ENCODE measurements around the gene SLC10A1. TPM values are rescaled to one million over a fixed set of nuclear protein-coding genes. Genes with fewer than 3 reads are reported as not detected.

SLC10A1 gene
- total and polyA plus RNA-seq, 2 experiments from 2014 or later = not detected

DNA sequence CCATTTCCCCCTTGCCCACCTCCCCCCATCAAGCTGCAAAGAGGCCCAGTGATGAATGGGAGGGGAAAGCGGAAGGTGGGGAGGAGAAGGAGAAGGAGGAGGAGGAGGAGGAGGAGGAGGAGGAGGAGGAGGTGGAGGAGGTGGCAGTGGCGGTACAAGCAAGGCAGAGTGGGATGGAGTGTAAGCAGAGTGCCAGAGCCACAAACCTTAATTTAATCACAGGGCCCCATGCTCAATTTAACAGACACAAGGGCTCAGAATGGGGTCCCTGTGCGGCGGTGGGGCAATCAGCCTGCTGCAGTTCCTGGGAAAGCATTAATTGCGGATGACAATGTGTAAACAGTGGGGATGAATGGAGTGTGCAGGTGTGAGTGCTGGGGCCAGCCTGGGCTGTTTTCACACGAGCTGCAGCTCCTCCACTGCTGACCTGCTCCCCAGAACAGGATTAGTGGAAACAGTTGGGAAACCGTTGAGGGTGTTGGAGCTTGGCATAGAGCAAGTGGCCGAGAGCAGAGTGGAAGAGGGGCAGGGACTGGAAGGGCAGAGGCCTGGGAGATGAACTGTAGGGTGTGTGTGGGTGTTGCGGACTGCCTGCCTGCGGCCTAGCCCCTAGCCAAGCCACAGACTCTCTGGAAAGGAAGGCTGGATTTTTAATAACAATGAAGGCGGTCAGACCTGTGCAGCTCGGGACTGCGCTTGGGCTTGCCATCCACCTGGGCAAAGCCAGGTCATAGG, 45.8 kb upstream of the SLC10A1 start:
- Histone ChIP-seq H3K4me2 (ENCODE audit: unreplicated experiment) (no peak overlapping the region), H3K27me3 (replicated peaks; ENCODE audit: insufficient read depth) (peaks cover 23% of the 10 kb centered on the region), H3K4me1 (ENCODE audit: insufficient read depth) (no peaks in the 10 kb centered on the region), H3K36me3 (ENCODE audit: low read depth) (no peaks in the 10 kb centered on the region), H3K9ac (no peak overlapping the region), H4K20me1 (ENCODE audit: insufficient read depth) (no peaks in the 10 kb centered on the region), H3K9me3 (ENCODE audit: low read depth) (no peaks in the 10 kb centered on the region), H3K4me3 (no peak overlapping the region), H3F3A (ENCODE audit: insufficient read depth) (no peaks in the 10 kb centered on the region), H3K27ac (no peak overlapping the region), H2AFZ (no peak overlapping the region), H3K79me2 (ENCODE audit: insufficient read depth) (no peaks in the 10 kb centered on the region), H3K9me2 (ENCODE audit: insufficient read depth) (no peaks in the 10 kb centered on the region)
- no peak for TF ChIP-seq EZH2phosphoT487 (IDR thresholded peaks at IDR 0.05; ENCODE audit: insufficient read depth, low read depth)
- TF ChIP-seq EZH2 (IDR thresholded peaks at IDR 0.05; ENCODE audit: insufficient read depth, poor library complexity, severe bottlenecking) = no peak
- in situ Hi-C loops (cut with MboI) = no loop called here
- WGBS, 2 experiments (ENCODE audit: low coverage in 1 of 2, low lambda C conversion rate in 2 of 2, missing lambda C conversion rate in 2 of 2) = 38 to 42% methylated on average over 12 to 13 of the region's 13 CpGs
- no peak for DNase-seq

DNA sequence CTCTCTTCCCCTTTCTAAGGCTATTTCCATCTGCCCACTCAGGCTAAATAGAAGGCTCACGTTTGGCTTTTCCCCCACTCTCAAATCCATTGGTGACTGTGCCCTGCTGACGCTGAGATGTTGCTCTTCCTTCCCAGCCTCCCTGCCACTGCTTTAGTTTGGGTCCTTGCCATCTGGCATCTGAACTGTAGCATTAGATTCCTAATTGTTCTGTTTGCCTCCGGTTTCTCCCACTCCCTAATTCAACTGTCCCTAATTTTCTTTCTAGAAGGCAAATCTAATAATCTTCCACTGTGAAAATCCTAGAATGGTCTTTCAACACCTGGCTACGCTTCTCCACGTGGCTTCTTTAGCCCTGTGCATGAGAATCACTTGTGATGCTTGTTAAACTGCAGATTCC, 44.6 kb upstream of the SLC10A1 start:
- in situ Hi-C loops (cut with MboI) = no loop called here
- no peak for DNase-seq
- TF ChIP-seq EZH2phosphoT487 (IDR thresholded peaks at IDR 0.05; ENCODE audit: insufficient read depth, low read depth) = no peak
- Histone ChIP-seq H3F3A (ENCODE audit: insufficient read depth) (no peaks in the 10 kb centered on the region), H3K27me3 (replicated peaks; ENCODE audit: insufficient read depth) (peaks cover 20% of the 10 kb centered on the region), H3K9me2 (ENCODE audit: insufficient read depth) (no peaks in the 10 kb centered on the region), H3K4me3 (no peak overlapping the region), H3K9ac (no peak overlapping the region), H3K4me2 (ENCODE audit: unreplicated experiment) (no peak overlapping the region), H4K20me1 (ENCODE audit: insufficient read depth) (no peaks in the 10 kb centered on the region), H3K79me2 (ENCODE audit: insufficient read depth) (no peaks in the 10 kb centered on the region), H2AFZ (no peak overlapping the region), H3K27ac (no peak overlapping the region), H3K36me3 (ENCODE audit: low read depth) (no peaks in the 10 kb centered on the region), H3K9me3 (ENCODE audit: low read depth) (no peaks in the 10 kb centered on the region), H3K4me1 (ENCODE audit: insufficient read depth) (no peaks in the 10 kb centered on the region)
- WGBS, 2 experiments (ENCODE audit: low coverage in 1 of 2, low lambda C conversion rate in 2 of 2, missing lambda C conversion rate in 2 of 2) = 2 to 4% methylated on average over 5 of the region's 5 CpGs

DNA sequence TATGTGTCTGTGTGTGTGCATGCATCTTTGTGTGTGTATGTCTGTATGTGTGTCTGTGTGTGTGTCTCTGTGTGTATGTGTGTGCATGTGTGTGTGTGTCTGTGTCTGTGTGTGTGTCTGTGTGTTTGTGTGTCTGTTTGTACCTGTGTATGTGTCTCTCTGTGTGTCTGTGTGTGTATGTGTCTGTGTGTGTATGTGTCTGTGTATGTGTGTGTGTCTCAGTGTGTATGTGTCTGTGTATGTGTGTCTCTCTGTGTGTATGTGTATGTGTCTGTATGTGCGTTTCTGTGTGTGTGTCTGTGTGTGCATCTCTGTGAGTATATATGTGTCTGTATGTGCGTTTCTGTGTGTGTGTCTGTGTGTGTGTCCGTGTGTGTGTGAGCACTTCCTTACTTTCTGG, 42.6 kb upstream of the SLC10A1 start:
- 37 to 53% methylated on average over 3 of the region's 3 CpGs for WGBS, 2 experiments (ENCODE audit: low coverage in 1 of 2, low lambda C conversion rate in 2 of 2, missing lambda C conversion rate in 2 of 2)
- H3K27ac ChIP-seq = no peak overlapping the region
- in situ Hi-C loops (cut with MboI) = no loop called here

DNA sequence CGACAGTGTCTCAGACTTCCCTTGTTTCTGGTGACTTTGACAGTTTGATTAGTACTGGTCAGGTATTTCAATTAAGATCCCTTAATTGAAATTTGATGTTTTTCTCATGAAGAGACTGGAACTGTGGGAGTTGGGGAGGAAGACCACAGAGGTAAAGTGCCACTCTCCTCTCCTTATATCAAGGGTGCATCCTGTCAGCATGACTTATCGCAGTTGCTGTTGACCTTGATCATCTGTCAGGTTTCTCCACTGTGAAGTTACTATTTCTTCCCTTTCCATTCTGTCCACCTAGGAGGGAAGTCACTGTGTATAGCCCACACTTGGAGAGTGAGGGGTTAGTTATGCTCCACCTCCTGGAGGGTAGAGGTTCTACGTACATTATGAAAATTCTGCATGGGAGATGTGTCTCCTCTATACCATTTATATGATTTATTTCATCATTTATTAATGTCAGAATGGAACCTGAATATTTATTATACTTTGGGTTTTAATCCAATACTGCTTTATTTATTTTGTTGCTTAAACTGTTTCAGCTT, 41.9 kb upstream of the SLC10A1 start:
- Histone ChIP-seq H3K4me3 (no peak overlapping the region), H4K20me1 (ENCODE audit: insufficient read depth) (no peaks in the 10 kb centered on the region), H3F3A (ENCODE audit: insufficient read depth) (no peaks in the 10 kb centered on the region), H2AFZ (no peak overlapping the region), H3K9me2 (ENCODE audit: insufficient read depth) (no peaks in the 10 kb centered on the region), H3K27me3 (replicated peaks; ENCODE audit: insufficient read depth) (peaks cover 26% of the 10 kb centered on the region), H3K79me2 (ENCODE audit: insufficient read depth) (no peaks in the 10 kb centered on the region), H3K36me3 (ENCODE audit: low read depth) (no peaks in the 10 kb centered on the region), H3K9me3 (ENCODE audit: low read depth) (no peaks in the 10 kb centered on the region), H3K4me1 (ENCODE audit: insufficient read depth) (no peaks in the 10 kb centered on the region), H3K27ac (no peak overlapping the region), H3K4me2 (ENCODE audit: unreplicated experiment) (no peak overlapping the region), H3K9ac (no peak overlapping the region)
- in situ Hi-C loops (cut with MboI) = no loop called here
- DNase-seq = no peak
- TF ChIP-seq EZH2phosphoT487 (IDR thresholded peaks at IDR 0.05; ENCODE audit: insufficient read depth, low read depth) (no peak), EZH2 (IDR thresholded peaks at IDR 0.05; ENCODE audit: insufficient read depth, poor library complexity, severe bottlenecking) (no peak)
- 58 to 62% methylated on average over 3 of the region's 3 CpGs for WGBS, 2 experiments (ENCODE audit: low coverage in 1 of 2, low lambda C conversion rate in 2 of 2, missing lambda C conversion rate in 2 of 2)

More for the DNA sequence above, 42.6 kb upstream of the SLC10A1 start:
- no peak for TF ChIP-seq EZH2 (IDR thresholded peaks at IDR 0.05; ENCODE audit: insufficient read depth, poor library complexity, severe bottlenecking)
- no peak for TF ChIP-seq EZH2phosphoT487 (IDR thresholded peaks at IDR 0.05; ENCODE audit: insufficient read depth, low read depth)
- no peaks in the 10 kb centered on the region for H3F3A ChIP-seq (ENCODE audit: insufficient read depth)
- H3K4me3 ChIP-seq = no peak overlapping the region
- H3K36me3 ChIP-seq (ENCODE audit: low read depth) = no peaks in the 10 kb centered on the region
- H3K4me2 ChIP-seq (ENCODE audit: unreplicated experiment) = no peak overlapping the region
- DNase-seq = no peak
- no peak overlapping the region for H2AFZ ChIP-seq
- no peaks in the 10 kb centered on the region for H4K20me1 ChIP-seq (ENCODE audit: insufficient read depth)
- H3K9me2 ChIP-seq (ENCODE audit: insufficient read depth) = no peaks in the 10 kb centered on the region
- no peaks in the 10 kb centered on the region for H3K79me2 ChIP-seq (ENCODE audit: insufficient read depth)
- H3K9ac ChIP-seq = no peak overlapping the region
- H3K27me3 ChIP-seq (replicated peaks; ENCODE audit: insufficient read depth) = peaks cover 26% of the 10 kb centered on the region
- H3K4me1 ChIP-seq (ENCODE audit: insufficient read depth) = no peaks in the 10 kb centered on the region
- H3K9me3 ChIP-seq (ENCODE audit: low read depth) = no peaks in the 10 kb centered on the region

All from GM23248 (cell line).